Naive B cell (primary cell): ENCODE results near the gene DTL. TPM values are rescaled to one million over a fixed set of nuclear protein-coding genes. Genes with fewer than 3 reads are reported as not detected.

Source experiments
- polyA plus RNA-seq, 6 donors: library from polyadenylated mRNA; unstranded; fragments of 300-500 nt; fragmentation: Illumina TruSeq; gene quantifications; one replicate each; pipeline ENCODE4 v1.2.3, GENCODE V29; 2021; ENCODE audit warnings: low read depth in 6 of 6

The DTL gene
- polyA plus RNA-seq, 6 donors from 2014 or later = 0.17 to 1.2 (median 0.71) TPM; not detected in 1

Other genes starting within 250 kb of the DTL start
- 10 to 100 TPM; 29.1 to 43.4 (median 35.4) TPM for gene LPGAT1, start 205.0 kb upstream of the DTL start, polyA plus RNA-seq
- 10 to 100 TPM in 2 of 6 donors, 1 to 10 TPM in 4; 5.8 to 13.4 (median 8.4) TPM for gene INTS7, start 191 bp upstream of the DTL start, polyA plus RNA-seq
- gene PPP2R5A, start 249.7 kb downstream of the DTL start, polyA plus RNA-seq = 10 to 100 TPM; 22.0 to 38.2 (median 31.7) TPM